GM19023 (cell line): ENCODE measurements around the gene PRPF18.

Source experiments
- ATAC-seq: cut with Tn5 transposase; IDR thresholded peaks from one replicate; pipeline ENCODE4 v1.9.1; 2021; ENCODE audit warnings: mild to moderate bottlenecking, moderate library complexity; ENCODE audit not compliant: unreplicated experiment

Gene PRPF18

DNA sequence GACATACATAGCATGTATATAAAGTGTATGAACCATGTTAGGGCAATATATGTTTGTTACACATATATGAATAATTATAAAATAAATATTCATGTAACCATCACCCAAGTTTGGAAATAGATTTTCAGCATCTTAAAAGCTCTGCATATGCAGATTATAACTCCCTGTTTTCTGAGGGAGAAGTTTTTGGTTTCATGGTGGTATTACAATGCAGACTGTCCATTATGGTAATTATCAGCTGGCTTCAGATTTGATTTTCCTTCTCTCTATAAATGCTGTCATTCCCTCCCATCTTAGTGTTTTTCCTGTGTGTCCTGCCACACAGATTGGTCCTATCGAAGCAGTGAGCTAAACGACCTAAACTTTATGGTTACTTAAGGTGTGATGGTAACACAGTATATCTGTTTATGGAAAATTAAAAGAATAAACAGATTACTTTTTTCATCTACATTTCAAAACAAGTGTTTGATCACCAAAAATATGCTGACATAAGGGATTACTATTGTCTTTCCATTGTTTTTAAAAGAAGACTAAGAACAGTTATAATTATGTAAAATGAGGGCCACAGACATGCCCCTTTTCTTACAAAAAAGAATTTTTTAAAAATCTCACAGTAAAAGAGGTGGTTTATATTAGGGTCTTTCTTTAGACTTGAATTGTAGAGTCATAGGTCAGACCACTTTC is 17.7 kb downstream of the PRPF18 start:
- ATAC-seq, result no peak

- no peak for ATAC-seq
These were observed 21.6 kb downstream of the PRPF18 start for GRCh38 chr10:13608246-13608853.

- ATAC-seq, result no peak
These were observed 26.0 kb downstream of the PRPF18 start for GRCh38 chr10:13612654-13613373.

GRCh38 chr10:13613519-13613918 is 26.8 kb downstream of the PRPF18 start:
- ATAC-seq, result no peak

DNA sequence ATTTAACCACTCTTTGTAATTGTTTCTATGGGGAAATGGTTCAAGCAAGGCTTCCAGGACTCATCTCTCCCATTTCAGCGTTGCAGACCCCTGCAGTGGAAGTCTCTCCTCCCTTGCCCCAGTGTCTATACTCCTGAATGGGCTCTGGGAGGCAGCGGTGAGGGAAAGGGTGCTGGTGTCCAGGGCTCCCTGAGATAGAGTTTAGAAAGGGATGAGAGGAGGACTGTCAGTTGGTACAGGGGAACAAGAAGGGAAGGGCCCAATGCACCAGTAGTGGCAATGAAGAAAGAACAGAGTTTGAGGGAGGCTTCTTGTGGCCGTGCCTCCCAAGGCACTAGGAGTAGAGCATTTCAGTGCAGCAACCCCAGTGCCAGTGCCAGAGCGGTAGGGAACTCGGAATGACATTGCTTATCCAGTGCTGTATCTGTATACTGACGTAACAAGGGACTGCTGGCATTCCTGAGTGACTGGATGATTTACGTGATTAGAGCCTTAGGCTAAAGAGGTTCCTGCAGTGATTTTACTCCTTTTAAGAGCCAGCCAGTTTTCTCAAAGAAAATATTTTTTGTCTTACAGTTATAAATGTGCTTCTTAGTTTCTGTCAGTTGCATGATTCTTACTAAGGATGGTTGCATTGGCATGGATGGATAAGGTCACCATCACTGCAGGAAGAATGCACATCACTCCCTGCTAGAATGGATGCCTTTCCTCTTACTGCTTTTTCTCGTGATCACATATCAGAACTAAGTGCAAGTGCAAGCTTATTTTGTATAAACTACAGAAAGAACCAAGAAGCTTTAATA is 28.0 kb downstream of the PRPF18 start:
- no peak for ATAC-seq

DNA sequence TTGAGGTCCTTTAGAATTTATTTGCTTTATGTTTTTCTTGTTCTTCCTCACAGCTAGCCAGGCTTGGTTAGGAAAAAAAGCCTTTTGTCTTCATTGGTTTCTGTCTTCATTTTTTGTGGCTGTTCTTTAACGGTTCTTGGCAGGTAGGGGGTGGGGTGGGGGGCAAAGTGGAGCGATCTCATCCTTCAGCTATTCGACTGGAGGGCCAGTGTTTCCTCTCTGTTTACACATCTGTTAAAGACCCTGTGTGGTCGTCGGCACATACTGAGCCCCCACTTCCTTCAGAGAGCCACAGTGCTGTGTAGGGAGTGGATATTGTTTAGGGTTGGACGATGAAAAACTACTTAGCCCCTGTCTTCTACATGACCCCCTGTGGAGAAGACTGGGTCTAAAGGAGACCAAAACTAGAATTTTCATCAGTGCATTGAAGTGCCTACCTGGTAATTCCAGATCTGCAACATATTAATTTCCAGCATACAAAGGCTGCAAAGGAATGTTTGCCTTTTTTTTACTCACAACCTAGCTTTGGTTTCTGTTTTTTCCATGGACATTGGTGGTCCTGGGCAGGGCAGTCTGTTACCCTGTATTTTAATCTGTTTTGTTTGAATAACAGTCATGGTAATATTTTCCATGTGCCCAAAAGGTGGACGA is 29.0 kb downstream of the PRPF18 start:
- no peak for ATAC-seq

DNA sequence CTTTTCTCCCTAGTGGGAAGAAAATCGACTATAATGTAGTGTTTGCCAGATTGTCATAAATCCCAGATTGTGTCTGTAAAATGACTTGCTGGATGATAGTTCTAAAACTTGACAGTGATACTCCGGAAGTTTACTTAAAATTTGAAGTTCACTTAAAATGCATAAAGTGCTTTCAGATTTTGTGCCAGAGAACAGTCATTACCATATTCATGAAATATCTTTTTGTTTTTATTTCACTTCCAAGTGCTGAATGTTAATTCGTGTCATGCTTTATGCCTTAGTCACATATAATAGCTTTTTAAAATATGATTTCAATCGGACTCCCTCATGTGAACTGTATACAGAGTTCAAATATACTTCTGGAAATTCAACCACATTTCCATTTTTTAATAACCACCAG is 30.4 kb downstream of the PRPF18 start:
- no peak for ATAC-seq

GRCh38 chr10:13621931-13622330 is 35.2 kb downstream of the PRPF18 start:
- ATAC-seq, result no peak

DNA sequence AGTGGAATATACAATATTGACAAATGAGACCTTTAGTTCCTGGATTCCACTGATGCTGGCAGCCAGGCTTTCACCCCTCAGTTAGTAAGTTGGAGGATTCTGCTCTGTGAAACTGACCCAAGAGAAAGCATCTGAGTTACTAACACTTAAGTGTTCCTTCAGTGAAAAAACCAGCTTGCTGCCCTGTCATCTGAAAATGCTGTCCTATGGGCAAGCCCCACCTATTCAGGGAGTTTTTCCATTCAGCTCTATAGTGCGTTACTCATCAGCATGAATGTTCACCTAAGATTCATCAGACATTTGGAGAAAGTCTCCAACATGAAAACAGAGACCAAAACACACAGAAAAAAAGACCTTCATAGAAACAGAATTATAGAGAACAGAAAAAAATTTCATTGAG is 37.9 kb downstream of the PRPF18 start:
- ATAC-seq, result no peak

DNA sequence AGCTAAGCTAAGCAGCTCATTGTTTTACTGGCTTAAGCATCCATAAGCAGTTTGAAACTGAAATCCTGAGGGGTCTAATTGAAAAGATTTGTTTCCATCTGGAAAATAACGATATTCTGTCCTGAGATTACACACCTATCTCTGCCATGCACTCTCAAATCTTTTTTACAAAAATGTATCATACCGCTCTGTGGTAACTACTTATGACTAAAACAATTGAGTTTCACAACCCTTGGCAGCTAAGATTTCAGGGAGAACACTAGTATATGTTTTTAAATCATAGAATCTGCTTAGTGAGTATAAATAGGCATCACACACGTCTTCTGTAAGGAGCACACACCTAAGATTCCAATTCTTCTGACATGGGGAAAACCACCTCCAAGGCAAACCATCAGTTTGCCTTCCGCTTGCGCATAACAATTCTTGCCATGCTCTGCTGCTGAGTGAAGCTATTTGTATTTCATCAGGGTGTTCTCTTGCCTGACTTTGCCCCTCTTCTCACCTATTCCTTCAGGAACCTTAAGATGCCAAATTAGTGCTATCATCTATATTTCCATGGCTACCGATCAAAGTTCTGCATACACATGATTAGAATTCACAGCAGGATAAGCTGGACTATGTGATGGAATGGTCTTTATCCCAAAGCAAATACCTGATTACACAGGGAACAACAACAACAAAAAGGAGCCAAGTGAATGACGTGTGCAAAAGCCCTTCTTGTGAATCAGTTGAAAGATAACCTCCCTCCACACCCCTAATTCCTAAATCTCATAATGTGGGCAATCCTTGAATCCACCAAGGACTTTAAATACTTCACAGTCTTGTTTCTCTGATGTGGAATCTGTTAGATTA is 40.9 kb downstream of the PRPF18 start:
- ATAC-seq, result no peak

DNA sequence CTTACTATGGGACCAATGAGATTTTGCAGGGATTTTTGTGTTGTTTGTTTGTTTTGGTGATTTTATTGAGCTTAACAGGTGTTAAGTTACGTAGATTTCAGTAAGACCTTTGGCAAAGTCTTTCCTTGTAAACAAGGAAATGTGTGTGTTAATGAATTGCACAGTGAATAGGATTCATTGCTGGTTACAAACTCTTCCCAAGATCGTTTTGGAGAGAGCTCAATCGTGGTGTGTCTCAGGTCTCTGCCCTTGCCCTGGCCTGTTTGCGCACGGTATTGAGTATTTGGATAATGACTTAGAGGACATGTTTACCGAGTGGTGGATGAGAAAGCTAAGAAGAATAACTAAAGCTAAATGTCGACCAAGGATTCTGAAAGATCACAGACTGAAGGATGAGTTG is 41.9 kb downstream of the PRPF18 start:
- ATAC-seq, result no peak

- ATAC-seq, result no peak
These were observed 42.4 kb downstream of the PRPF18 start for GRCh38 chr10:13629116-13629515.

DNA sequence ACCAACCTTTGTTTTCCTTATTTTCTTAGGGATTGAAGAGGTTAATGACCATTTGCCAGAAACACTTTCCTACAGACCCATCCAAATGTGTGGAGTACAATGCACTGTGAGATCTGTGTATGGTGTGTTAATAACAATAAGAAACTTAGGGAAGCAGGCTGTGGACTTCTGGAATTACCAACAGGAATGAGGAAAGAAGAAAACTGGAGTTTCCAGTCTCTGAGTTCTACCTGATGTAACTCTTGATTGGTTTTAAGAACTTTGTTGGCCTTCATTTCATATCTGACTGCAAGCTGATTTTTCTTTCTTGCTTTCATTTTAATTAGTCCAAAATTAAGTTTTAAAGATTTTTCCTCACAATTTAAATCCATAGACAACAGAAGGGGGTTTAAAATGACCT is 43.5 kb downstream of the PRPF18 start:
- no peak for ATAC-seq

- no peak for ATAC-seq
These were observed 44.8 kb downstream of the PRPF18 start for GRCh38 chr10:13631594-13631993.

GRCh38 chr10:13632440-13632839 is 45.7 kb downstream of the PRPF18 start:
- ATAC-seq, result no peak

DNA sequence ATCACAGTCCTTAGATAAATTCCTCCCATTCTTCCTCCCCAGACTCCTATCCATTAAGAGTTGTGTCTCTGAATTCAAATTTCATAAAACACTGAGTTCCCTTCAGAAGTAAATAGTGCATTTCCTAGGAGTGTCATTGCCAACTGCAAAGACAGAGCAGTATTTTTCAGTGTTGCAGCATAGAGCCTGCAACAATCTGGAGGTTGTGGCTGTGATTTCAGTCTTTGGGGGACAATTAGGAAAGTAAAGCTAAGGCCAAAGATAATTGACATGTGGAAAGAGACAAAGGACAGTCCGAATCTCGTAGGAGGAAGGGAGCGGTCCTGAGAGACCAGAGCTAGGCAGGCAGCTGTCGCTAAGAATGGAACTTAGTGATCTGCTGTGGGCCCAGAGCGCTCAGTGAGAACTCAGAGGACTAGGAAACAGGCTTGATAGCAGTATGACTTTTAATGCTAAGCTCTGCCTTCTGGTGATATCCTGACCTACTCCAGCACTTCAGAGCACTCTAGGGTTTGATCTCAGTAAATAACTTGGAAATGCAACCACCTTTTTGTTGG is 46.2 kb downstream of the PRPF18 start:
- no peak for ATAC-seq

DNA sequence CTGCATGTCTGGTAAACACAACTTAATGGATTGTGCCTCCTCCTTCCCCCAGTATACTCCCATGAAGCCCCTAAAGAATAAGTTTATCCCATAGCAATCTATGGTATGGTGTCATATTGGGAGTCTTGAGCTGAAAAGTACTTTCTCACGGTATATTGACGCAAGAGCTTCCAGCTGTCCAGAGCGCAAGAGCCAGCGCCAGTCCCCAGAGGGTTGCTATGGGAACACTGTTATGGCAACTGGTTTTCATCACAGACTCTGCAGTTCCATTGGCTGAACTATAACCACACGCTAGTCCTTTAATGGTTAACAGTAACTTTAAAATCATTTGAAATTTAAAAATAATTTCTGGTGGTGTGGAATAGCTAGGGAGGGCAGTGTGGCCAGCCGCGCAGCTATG is 46.9 kb downstream of the PRPF18 start:
- no peak for ATAC-seq

- no peak for ATAC-seq
These were observed 47.4 kb downstream of the PRPF18 start for GRCh38 chr10:13634207-13634606.

GRCh38 chr10:13636776-13637175 is 50.0 kb downstream of the PRPF18 start:
- ATAC-seq, result no peak
